SU-DHL-6 (cell line): ENCODE results near the gene NPAS2.

Experiments
- EZH2phosphoT487 ChIP-seq: fragments of 200-600 bp; sonication (generic), shearing (Covaris generic); conservative IDR thresholded peaks from 2 replicates; pipeline ENCODE4 v1.6.1; 2018; ENCODE audit warnings: mild to moderate bottlenecking, antibody characterized with exemption, low read length, moderate library complexity, mixed read lengths
- TF ChIP-seq, protein P1 (sequence below): fragments of 200-600 bp; sonication (generic); IDR thresholded peaks from one replicate; pipeline ENCODE4 v1.5.1; 2017; ENCODE audit warnings: antibody characterized with exemption, mild to moderate bottlenecking, low read length, moderate library complexity; ENCODE audit not compliant: insufficient read depth, poor library complexity, severe bottlenecking

DNA sequence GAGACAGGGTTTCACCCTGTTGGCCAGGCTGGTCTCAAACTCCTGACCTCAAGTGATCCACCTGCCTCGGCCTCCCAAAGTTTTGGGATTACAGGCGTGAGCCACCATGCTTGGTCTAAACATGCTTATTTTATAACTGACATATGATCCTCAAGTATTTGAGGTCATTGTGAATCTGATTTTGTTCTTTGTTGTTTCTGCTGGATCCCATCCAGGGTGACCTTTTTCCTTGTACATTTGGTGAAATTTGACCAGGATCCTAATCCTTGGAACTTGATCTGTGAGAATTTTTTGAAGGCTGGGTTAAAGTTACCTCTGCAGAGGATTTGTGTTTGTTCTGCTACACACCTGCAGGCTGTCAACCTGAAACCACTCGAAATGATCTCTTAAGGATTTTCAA lies 49.2 kb downstream of the NPAS2 start:
- TF ChIP-seq, protein P1, sequence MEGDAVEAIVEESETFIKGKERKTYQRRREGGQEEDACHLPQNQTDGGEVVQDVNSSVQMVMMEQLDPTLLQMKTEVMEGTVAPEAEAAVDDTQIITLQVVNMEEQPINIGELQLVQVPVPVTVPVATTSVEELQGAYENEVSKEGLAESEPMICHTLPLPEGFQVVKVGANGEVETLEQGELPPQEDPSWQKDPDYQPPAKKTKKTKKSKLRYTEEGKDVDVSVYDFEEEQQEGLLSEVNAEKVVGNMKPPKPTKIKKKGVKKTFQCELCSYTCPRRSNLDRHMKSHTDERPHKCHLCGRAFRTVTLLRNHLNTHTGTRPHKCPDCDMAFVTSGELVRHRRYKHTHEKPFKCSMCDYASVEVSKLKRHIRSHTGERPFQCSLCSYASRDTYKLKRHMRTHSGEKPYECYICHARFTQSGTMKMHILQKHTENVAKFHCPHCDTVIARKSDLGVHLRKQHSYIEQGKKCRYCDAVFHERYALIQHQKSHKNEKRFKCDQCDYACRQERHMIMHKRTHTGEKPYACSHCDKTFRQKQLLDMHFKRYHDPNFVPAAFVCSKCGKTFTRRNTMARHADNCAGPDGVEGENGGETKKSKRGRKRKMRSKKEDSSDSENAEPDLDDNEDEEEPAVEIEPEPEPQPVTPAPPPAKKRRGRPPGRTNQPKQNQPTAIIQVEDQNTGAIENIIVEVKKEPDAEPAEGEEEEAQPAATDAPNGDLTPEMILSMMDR: no peak
- no peak for TF ChIP-seq EZH2phosphoT487
